NCI-H128 (cell line): Measurements from ENCODE around the gene LDLRAD4.

Experiments
- DNase-seq: peaks from one replicate; lab custom pipeline; 2025; ENCODE audit not compliant: unreplicated experiment; lab: John Stamatoyannopoulos, UW

Gene LDLRAD4

GRCh38 chr18:13399511-13399910 is 181.0 kb downstream of the LDLRAD4 start:
- DNase-seq: no peak

- no peak for DNase-seq
These were observed 182.2 kb downstream of the LDLRAD4 start for GRCh38 chr18:13400636-13401315.

GRCh38 chr18:13401404-13401803 is 182.8 kb downstream of the LDLRAD4 start:
- DNase-seq: no peak

- no peak for DNase-seq
These were observed 183.3 kb downstream of the LDLRAD4 start for GRCh38 chr18:13401826-13402225.

GRCh38 chr18:13403786-13404549 is 185.4 kb downstream of the LDLRAD4 start:
- no peak for DNase-seq

- DNase-seq: no peak
These were observed 186.9 kb downstream of the LDLRAD4 start for GRCh38 chr18:13405305-13406038.

GRCh38 chr18:13406049-13406615 is 187.6 kb downstream of the LDLRAD4 start:
- DNase-seq: no peak

- no peak for DNase-seq
These were observed 188.2 kb downstream of the LDLRAD4 start for GRCh38 chr18:13406736-13407135.

- no peak for DNase-seq
These were observed 188.9 kb downstream of the LDLRAD4 start for GRCh38 chr18:13407484-13407883.

- no peak for DNase-seq
These were observed 190.5 kb downstream of the LDLRAD4 start for GRCh38 chr18:13409026-13409425.

- DNase-seq: no peak
These were observed 191.4 kb downstream of the LDLRAD4 start for GRCh38 chr18:13409997-13410396.

GRCh38 chr18:13410471-13410870 is 191.9 kb downstream of the LDLRAD4 start:
- no peak for DNase-seq

GRCh38 chr18:13412017-13412416 is 193.5 kb downstream of the LDLRAD4 start:
- DNase-seq: no peak

- DNase-seq: no peak
These were observed 194.3 kb downstream of the LDLRAD4 start for GRCh38 chr18:13412901-13413300.

- no peak for DNase-seq
These were observed 195.5 kb downstream of the LDLRAD4 start for GRCh38 chr18:13414102-13414501.

GRCh38 chr18:13414521-13414920 is 196.0 kb downstream of the LDLRAD4 start:
- no peak for DNase-seq

GRCh38 chr18:13415736-13416135 is 197.2 kb downstream of the LDLRAD4 start:
- no peak for DNase-seq

GRCh38 chr18:13416208-13416607 is 197.6 kb downstream of the LDLRAD4 start:
- no peak for DNase-seq

GRCh38 chr18:13416848-13417247 is 198.3 kb downstream of the LDLRAD4 start:
- DNase-seq: no peak

GRCh38 chr18:13418013-13418710 is 199.6 kb downstream of the LDLRAD4 start:
- DNase-seq: no peak
